ENCODE data around the gene OTUD1.

DNA sequence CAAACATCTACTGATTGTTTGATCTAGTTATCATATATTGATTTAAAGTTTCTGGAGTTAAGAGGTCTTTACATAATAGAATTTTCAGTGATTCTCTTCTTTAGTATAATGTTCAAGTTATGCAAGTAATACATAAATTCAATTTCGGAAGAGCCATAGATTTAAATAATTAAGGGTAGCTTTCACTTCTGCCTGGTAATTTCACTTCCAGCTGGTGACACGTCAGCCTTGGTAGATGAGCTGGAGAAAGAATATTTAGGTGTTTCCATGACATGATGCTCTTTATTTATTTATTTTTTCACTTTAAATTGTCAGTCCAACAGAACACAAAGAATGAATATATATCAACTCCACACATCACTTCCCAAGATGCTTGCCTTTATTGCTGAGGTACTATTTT lies 5.2 kb upstream of the OTUD1 start:
- TF ChIP-seq, protein P1, sequence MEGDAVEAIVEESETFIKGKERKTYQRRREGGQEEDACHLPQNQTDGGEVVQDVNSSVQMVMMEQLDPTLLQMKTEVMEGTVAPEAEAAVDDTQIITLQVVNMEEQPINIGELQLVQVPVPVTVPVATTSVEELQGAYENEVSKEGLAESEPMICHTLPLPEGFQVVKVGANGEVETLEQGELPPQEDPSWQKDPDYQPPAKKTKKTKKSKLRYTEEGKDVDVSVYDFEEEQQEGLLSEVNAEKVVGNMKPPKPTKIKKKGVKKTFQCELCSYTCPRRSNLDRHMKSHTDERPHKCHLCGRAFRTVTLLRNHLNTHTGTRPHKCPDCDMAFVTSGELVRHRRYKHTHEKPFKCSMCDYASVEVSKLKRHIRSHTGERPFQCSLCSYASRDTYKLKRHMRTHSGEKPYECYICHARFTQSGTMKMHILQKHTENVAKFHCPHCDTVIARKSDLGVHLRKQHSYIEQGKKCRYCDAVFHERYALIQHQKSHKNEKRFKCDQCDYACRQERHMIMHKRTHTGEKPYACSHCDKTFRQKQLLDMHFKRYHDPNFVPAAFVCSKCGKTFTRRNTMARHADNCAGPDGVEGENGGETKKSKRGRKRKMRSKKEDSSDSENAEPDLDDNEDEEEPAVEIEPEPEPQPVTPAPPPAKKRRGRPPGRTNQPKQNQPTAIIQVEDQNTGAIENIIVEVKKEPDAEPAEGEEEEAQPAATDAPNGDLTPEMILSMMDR (IDR thresholded peaks at IDR 0.05) = no peak
- TF ChIP-seq POLR2A (IDR thresholded peaks at IDR 0.05; ENCODE audit: low read length) (no peak), KDM1A (IDR thresholded peaks at IDR 0.05; ENCODE audit: low read depth) (no peak), HEYL (CRISPR knock-in tag; IDR thresholded peaks at IDR 0.05) (no peak), SREBF2 (IDR thresholded peaks at IDR 0.05) (no peak), RAD21 (conservative IDR thresholded peaks at IDR 0.05 in 1 of 2, IDR thresholded peaks at IDR 0.05 in 1 of 2) (no peak), MAFK (IDR thresholded peaks at IDR 0.05; ENCODE audit: partially characterized antibody) (no peak), EP300 (IDR thresholded peaks at IDR 0.05) (no peak), FOSB (CRISPR knock-in tag; IDR thresholded peaks at IDR 0.05) (no peak), CHD4 (IDR thresholded peaks at IDR 0.05; ENCODE audit: borderline replicate concordance) (no peak), MAZ (IDR thresholded peaks at IDR 0.05; ENCODE audit: borderline replicate concordance, low read depth, low read length) (no peak)
- TF ChIP-seq, protein P2, sequence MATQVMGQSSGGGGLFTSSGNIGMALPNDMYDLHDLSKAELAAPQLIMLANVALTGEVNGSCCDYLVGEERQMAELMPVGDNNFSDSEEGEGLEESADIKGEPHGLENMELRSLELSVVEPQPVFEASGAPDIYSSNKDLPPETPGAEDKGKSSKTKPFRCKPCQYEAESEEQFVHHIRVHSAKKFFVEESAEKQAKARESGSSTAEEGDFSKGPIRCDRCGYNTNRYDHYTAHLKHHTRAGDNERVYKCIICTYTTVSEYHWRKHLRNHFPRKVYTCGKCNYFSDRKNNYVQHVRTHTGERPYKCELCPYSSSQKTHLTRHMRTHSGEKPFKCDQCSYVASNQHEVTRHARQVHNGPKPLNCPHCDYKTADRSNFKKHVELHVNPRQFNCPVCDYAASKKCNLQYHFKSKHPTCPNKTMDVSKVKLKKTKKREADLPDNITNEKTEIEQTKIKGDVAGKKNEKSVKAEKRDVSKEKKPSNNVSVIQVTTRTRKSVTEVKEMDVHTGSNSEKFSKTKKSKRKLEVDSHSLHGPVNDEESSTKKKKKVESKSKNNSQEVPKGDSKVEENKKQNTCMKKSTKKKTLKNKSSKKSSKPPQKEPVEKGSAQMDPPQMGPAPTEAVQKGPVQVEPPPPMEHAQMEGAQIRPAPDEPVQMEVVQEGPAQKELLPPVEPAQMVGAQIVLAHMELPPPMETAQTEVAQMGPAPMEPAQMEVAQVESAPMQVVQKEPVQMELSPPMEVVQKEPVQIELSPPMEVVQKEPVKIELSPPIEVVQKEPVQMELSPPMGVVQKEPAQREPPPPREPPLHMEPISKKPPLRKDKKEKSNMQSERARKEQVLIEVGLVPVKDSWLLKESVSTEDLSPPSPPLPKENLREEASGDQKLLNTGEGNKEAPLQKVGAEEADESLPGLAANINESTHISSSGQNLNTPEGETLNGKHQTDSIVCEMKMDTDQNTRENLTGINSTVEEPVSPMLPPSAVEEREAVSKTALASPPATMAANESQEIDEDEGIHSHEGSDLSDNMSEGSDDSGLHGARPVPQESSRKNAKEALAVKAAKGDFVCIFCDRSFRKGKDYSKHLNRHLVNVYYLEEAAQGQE (IDR thresholded peaks at IDR 0.05) = no peak
